Mucosa of descending colon (tissue), 3 donors: Measurements from ENCODE around the gene PRSS3. TPM values are rescaled to one million over a fixed set of nuclear protein-coding genes. Genes with fewer than 3 reads are reported as not detected.
A peak's percentile ranks its signal among the peaks of the same experiment; 100 is the strongest.
"Not testable (repeated sequence)": the region's sequence is repeated elsewhere in the genome, so short reads cannot be mapped to it uniquely, and the experiment has no call there.

ENCODE experiments used
- ATAC-seq: fragments of 200-7000 bp; cut with Tn5 transposase; one replicate; pipeline ENCODE4 v1.9.1; 2020; ENCODE audit warnings: mild to moderate bottlenecking, moderate library complexity
- DNase-seq, 3 donors: peaks; one replicate each; pipeline ENCODE4 v3.0.0-alpha.2; 2020
- H3K36me3 ChIP-seq: fragments of 200-600 bp; one replicate; pipeline ENCODE4 v1.8.0; 2021; ENCODE audit warnings: low read depth, mild to moderate bottlenecking
- H3K4me1 ChIP-seq: fragments of 200-600 bp; one replicate; pipeline ENCODE4 v1.8.0; 2021; ENCODE audit warnings: low read depth, mild to moderate bottlenecking
- H3K4me3 ChIP-seq: fragments of 200-600 bp; one replicate; pipeline ENCODE4 v1.8.0; 2021; ENCODE audit warnings: mild to moderate bottlenecking
- H3K9me3 ChIP-seq: fragments of 200-600 bp; one replicate; pipeline ENCODE4 v1.8.0; 2021; ENCODE audit warnings: mild to moderate bottlenecking
- CTCF ChIP-seq: fragments of 200-600 bp; IDR thresholded peaks from one replicate; pipeline ENCODE4 v1.8.0; 2022; ENCODE audit warnings: antibody characterized with exemption, mild to moderate bottlenecking
- intact Hi-C, 2 donors: fragments of 100-400 bp; cut with DNase I in 1 of 2; cut with micrococcal nuclease in 1 of 2; formaldehyde crosslinking; loops; one replicate each; pipeline versions ENCODE4 v1.11.0 to v1.11.1; 2022; cut with DNase I, micrococcal nuclease
- long read RNA-seq, 2 donors: library from polyadenylated mRNA; unstranded; transcript quantifications; one replicate each; pipeline ENCODE4 v2.0.0, GENCODE V29; 2019 to 2021
- total RNA-seq, 3 donors: library from RNA; stranded (reverse); fragmentation: NEBNext Ultra II Directional in 2 of 3; extraction: Animal tissue kit (Norgen Biotek cat#: 25700) in 2 of 3; gene quantifications; one replicate each; pipeline versions ENCODE4 v1.2.1 to v1.2.4, GENCODE V29; 2021 to 2023
- donor health status: DM: no; HTN: no; CAD: no; lungs with moderate emphysema.
- donor health status: DM: no; HTN: no; CAD: no.
- donor health status: DM: no; HTN: yes; CAD: no.

PRSS3 gene
- 100 to 1,000 TPM; 107 to 326 (median 174) TPM for total RNA-seq
- long read RNA-seq, donor 1, transcript PRSS3-202 (5 exons, 966 nt) = major isoform, 63 of 78 reads
- long read RNA-seq, donor 1, partial matches to known transcripts = 4 of 78 reads
- long read RNA-seq, donor 1, other reads (novel, unspliced or antisense) = 10 of 78 reads
- long read RNA-seq, donor 2, transcript PRSS3-202 (5 exons, 966 nt) = major isoform, 104 of 143 reads
- long read RNA-seq, donor 2, partial matches to known transcripts = 14 of 143 reads
- long read RNA-seq, donor 2, other reads (novel, unspliced or antisense) = 22 of 143 reads

GRCh38 chr9:33795281-33795680 lies at the start of gene PRSS3:
Gene PRSS3 (plus strand): TSS chr9:33795561. CDS start chr9:33795574, 13 bp downstream.
- DNase-seq (no peak), ATAC-seq (peak; percentile 42)
- H3K4me3 ChIP-seq = no peak within 1 kb of the TSS
- no peaks in the 10 kb centered on the region for H3K9me3 ChIP-seq
- intact Hi-C loops = no loop called here
- TF ChIP-seq CTCF = no peak
- H3K4me1 ChIP-seq = peaks cover 4% of the 10 kb centered on the region
- H3K36me3 ChIP-seq = no peaks in the 10 kb centered on the region

- Histone ChIP-seq H3K9me3 (no peaks in the 10 kb centered on the region), H3K36me3 (no peaks in the 10 kb centered on the region), H3K4me1 (peaks cover 10% of the 10 kb centered on the region), H3K4me3 (no peak overlapping the region)
- no peak for DNase-seq
- TF ChIP-seq CTCF = no peak
- ATAC-seq = no peak
- intact Hi-C loops = no loop called here
These were observed 46.6 kb upstream of the PRSS3 start for GRCh38 chr9:33748633-33749304.

- DNase-seq, H3K4me1 ChIP-seq, H3K4me3 ChIP-seq, intact Hi-C loops, H3K9me3 ChIP-seq, H3K36me3 ChIP-seq, ATAC-seq: not testable (repeated sequence)
These were observed 46.1 kb upstream of the PRSS3 start for GRCh38 chr9:33749305-33749654.

- intact Hi-C loops = no loop called here
- ATAC-seq = peak; percentile 70
- Histone ChIP-seq H3K4me1 (peaks cover 10% of the 10 kb centered on the region), H3K9me3 (no peaks in the 10 kb centered on the region), H3K36me3 (no peaks in the 10 kb centered on the region), H3K4me3 (peak overlapping the region; percentile 56)
- no peak for TF ChIP-seq CTCF
- DNase-seq = peak; percentile 73 to 82 (median 78)
These were observed 45.0 kb upstream of the PRSS3 start for GRCh38 chr9:33750307-33750838.

- peak; percentile 37 to 59 (median 58) for DNase-seq
- TF ChIP-seq CTCF = no peak
These were observed 44.5 kb upstream of the PRSS3 start for GRCh38 chr9:33750839-33751339.

More at GRCh38 chr9:33750839-33751339, 44.5 kb upstream of the PRSS3 start:
- H3K4me1 ChIP-seq = peaks cover 10% of the 10 kb centered on the region
- H3K9me3 ChIP-seq = no peaks in the 10 kb centered on the region
- H3K4me3 ChIP-seq = peak overlapping the region; percentile 56
- ATAC-seq = peak; percentile 10
- no peaks in the 10 kb centered on the region for H3K36me3 ChIP-seq
- intact Hi-C loops = no loop called here
